ENCODE data around the gene FOXA1. TPM values are rescaled to one million over a fixed set of nuclear protein-coding genes. Genes with fewer than 3 reads are reported as not detected.
A peak's percentile ranks its signal among the peaks of the same experiment; 100 is the strongest.

Gene FOXA1
- total RNA-seq, 1 experiment from 2014 or later, result 0.07 TPM

GRCh38 chr14:37588667-37588955 lies 6.4 kb downstream of the FOXA1 start:
- Histone ChIP-seq H3K79me1 (ENCODE audit: insufficient read depth, low read depth, low read length, poor library complexity, severe bottlenecking) (no peaks in the 10 kb centered on the region), H3K9ac (ENCODE audit: extremely low read depth, insufficient read length, low read length) (no peak overlapping the region), H3K23ac (ENCODE audit: insufficient read length, low read depth, low read length) (no peak overlapping the region), H3K14ac (ENCODE audit: insufficient read depth, low read length) (no peak overlapping the region), H3K56ac (ENCODE audit: insufficient read length, low read depth, low read length) (no peak overlapping the region), H2BK20ac (ENCODE audit: low read depth, low read length, poor library complexity, severe bottlenecking) (no peak overlapping the region), H4K8ac (replicated peaks; ENCODE audit: insufficient read length, low read depth, low read length) (no peak overlapping the region), H3K23me2 (ENCODE audit: insufficient read length, low read depth, low read length, poor library complexity, severe bottlenecking) (peaks cover 10% of the 10 kb centered on the region), H4K20me1 (ENCODE audit: control insufficient read depth, insufficient read depth, insufficient read length) (no peaks in the 10 kb centered on the region), H3K4me2 (ENCODE audit: insufficient read depth, insufficient read length, low read length) (peak overlapping the region; percentile 44), H3K27ac (ENCODE audit: insufficient read length, low read depth, low read length) (no peak overlapping the region), H2AFZ (ENCODE audit: low read length) (no peak overlapping the region), H3K4me1 (ENCODE audit: insufficient read depth, low read length) (peaks cover 3% of the 10 kb centered on the region; the same call in 1 of the 2 replicates), H2AK5ac (ENCODE audit: insufficient read length, low read length) (no peak overlapping the region), H3K4ac (ENCODE audit: low read depth, low read length) (no peak overlapping the region), H2BK12ac (ENCODE audit: insufficient read length, low read depth, low read length) (no peak overlapping the region), H3T11ph (ENCODE audit: low read length) (no peak overlapping the region), H3K27me3 (ENCODE audit: insufficient read depth, low read length) (peaks cover 80% of the 10 kb centered on the region), H4K5ac (ENCODE audit: insufficient read length, low read depth, low read length) (no peak overlapping the region), H3K79me2 (ENCODE audit: insufficient read depth, low read length) (no peaks in the 10 kb centered on the region), H3K9me3 (ENCODE audit: control insufficient read depth, low read depth, low read length) (no peaks in the 10 kb centered on the region), H3K18ac (ENCODE audit: insufficient read length, low read depth, low read length) (no peak overlapping the region), H2BK120ac (ENCODE audit: low read depth, low read length, poor library complexity, severe bottlenecking) (no peak overlapping the region), H4K91ac (ENCODE audit: insufficient read length, low read depth, low read length) (no peak overlapping the region), H2BK5ac (ENCODE audit: insufficient read length, low read length) (no peak overlapping the region), H2BK15ac (ENCODE audit: low read depth, low read length) (no peak overlapping the region)
- Mint-ChIP-seq H3K27me3 (ENCODE audit: low read depth) (peaks cover 98% of the 10 kb centered on the region), H3K4me3 (peak overlapping the region; percentile 57 to 78), H3K36me3 (ENCODE audit: insufficient read depth in 1 of 3, low read depth in 3 of 3) (no peaks in the 10 kb centered on the region; a peak in 1 of 7 replicates), H3K9me3 (peaks cover 0 to 6% of the 10 kb centered on the region in 2 experiments; a peak in 2 of 5 replicates), H3K4me1 (peaks cover 29 to 54% of the 10 kb centered on the region in 2 experiments), H3K27ac (no peak overlapping the region)
- no peak for DNase-seq
- no CpG with 5 or more reads among the region's 6 CpGs for WGBS (ENCODE audit: extremely low coverage, insufficient read length, low lambda C conversion rate)
- TF ChIP-seq CTCF (conservative IDR thresholded peaks at IDR 0.05), result no peak
